Measurements from ENCODE around the gene EYS.

The EYS gene

GRCh38 chr6:64254558-64254957 lies 1452.5 kb downstream of the EYS start:
- H3K4me1 ChIP-seq (ENCODE audit: insufficient read depth, low read length, poor library complexity, severe bottlenecking): no peaks in the 10 kb centered on the region
- H3K4me2 ChIP-seq (ENCODE audit: low read depth, low read length, poor library complexity, severe bottlenecking): no peak overlapping the region
- H3K4me3 ChIP-seq (ENCODE audit: low read length, poor library complexity, severe bottlenecking): no peak overlapping the region
- no peaks in the 10 kb centered on the region for H3F3A ChIP-seq (ENCODE audit: low read depth)
- H2AFZ ChIP-seq (ENCODE audit: low read length): no peak overlapping the region
- H3K36me3 ChIP-seq (ENCODE audit: insufficient read depth, low read length): no peaks in the 10 kb centered on the region
- H3K9ac ChIP-seq (ENCODE audit: low read depth, low read length, poor library complexity, severe bottlenecking): no peak overlapping the region
- H3K9me3 ChIP-seq (ENCODE audit: insufficient read depth, low read depth, low read length): no peaks in the 10 kb centered on the region
- H3K9me2 ChIP-seq (replicated peaks; ENCODE audit: low read depth, low read length): no peaks in the 10 kb centered on the region
- no peaks in the 10 kb centered on the region for H3K27me3 ChIP-seq (ENCODE audit: insufficient read depth, low read length, poor library complexity, severe bottlenecking)
- H3K79me2 ChIP-seq (ENCODE audit: insufficient read depth, low read length): no peaks in the 10 kb centered on the region
- no peaks in the 10 kb centered on the region for H4K20me1 ChIP-seq (ENCODE audit: insufficient read depth, low read length, poor library complexity, severe bottlenecking)
- TF ChIP-seq, protein P1, sequence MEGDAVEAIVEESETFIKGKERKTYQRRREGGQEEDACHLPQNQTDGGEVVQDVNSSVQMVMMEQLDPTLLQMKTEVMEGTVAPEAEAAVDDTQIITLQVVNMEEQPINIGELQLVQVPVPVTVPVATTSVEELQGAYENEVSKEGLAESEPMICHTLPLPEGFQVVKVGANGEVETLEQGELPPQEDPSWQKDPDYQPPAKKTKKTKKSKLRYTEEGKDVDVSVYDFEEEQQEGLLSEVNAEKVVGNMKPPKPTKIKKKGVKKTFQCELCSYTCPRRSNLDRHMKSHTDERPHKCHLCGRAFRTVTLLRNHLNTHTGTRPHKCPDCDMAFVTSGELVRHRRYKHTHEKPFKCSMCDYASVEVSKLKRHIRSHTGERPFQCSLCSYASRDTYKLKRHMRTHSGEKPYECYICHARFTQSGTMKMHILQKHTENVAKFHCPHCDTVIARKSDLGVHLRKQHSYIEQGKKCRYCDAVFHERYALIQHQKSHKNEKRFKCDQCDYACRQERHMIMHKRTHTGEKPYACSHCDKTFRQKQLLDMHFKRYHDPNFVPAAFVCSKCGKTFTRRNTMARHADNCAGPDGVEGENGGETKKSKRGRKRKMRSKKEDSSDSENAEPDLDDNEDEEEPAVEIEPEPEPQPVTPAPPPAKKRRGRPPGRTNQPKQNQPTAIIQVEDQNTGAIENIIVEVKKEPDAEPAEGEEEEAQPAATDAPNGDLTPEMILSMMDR (conservative IDR thresholded peaks at IDR 0.05; ENCODE audit: low read length): no peak
- TF ChIP-seq EZH2phosphoT487 (IDR thresholded peaks at IDR 0.05; ENCODE audit: borderline replicate concordance): no peak

DNA sequence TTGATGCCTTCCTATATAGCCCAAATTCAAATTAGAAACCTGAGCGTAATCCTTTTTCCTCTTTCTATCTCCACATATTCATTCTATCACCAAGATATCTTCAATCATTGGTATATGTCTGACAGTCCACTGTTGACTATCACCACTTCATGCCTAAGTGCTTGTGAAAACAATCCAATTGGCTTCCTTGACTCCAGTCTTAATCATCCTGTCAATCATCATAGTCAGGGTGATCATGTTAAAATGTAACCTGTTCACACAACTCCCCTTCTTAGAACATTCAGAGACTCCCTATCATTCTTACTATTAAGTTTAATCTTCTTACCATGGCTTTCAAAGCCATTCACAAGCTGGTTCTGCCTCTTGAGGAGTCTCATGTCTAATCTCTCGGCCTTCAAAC lies 1454.8 kb downstream of the EYS start:
- Histone ChIP-seq H4K20me1 (ENCODE audit: insufficient read depth, low read length, poor library complexity, severe bottlenecking) (no peaks in the 10 kb centered on the region), H3K9me2 (replicated peaks; ENCODE audit: low read depth, low read length) (no peaks in the 10 kb centered on the region), H2AFZ (ENCODE audit: low read length) (no peak overlapping the region), H3K4me2 (ENCODE audit: low read depth, low read length, poor library complexity, severe bottlenecking) (no peak overlapping the region), H3K36me3 (ENCODE audit: insufficient read depth, low read length) (no peaks in the 10 kb centered on the region), H3K9me3 (ENCODE audit: insufficient read depth, low read depth, low read length) (no peaks in the 10 kb centered on the region), H3K9ac (ENCODE audit: low read depth, low read length, poor library complexity, severe bottlenecking) (no peak overlapping the region), H3F3A (ENCODE audit: low read depth) (no peaks in the 10 kb centered on the region), H3K79me2 (ENCODE audit: insufficient read depth, low read length) (no peaks in the 10 kb centered on the region), H3K4me3 (ENCODE audit: low read length, poor library complexity, severe bottlenecking) (no peak overlapping the region), H3K4me1 (ENCODE audit: insufficient read depth, low read length, poor library complexity, severe bottlenecking) (no peaks in the 10 kb centered on the region), H3K27me3 (ENCODE audit: insufficient read depth, low read length, poor library complexity, severe bottlenecking) (no peaks in the 10 kb centered on the region)
- TF ChIP-seq EZH2phosphoT487 (IDR thresholded peaks at IDR 0.05; ENCODE audit: borderline replicate concordance): no peak
- TF ChIP-seq, protein P1 (conservative IDR thresholded peaks at IDR 0.05; ENCODE audit: low read length): no peak

DNA sequence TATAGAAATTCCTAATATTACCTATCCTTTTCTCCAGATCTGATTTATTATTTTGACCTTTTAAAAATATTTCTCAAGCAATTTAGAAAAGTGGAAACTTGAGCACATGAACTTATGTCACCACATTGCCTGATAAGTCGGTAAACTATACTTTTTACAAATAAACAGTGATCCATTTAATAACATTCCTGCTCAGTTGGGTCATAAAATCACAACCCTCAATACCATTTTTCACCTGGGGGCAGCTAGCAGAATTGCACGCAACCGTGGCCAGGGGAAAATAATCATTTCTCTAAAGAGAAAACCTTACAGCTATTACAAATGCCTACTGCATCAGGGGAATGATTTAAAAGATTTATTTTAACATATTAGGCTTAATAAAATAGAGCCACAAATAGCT lies 1456.9 kb downstream of the EYS start:
- Histone ChIP-seq H2AFZ (ENCODE audit: low read length) (no peak overlapping the region), H3K4me3 (ENCODE audit: low read length, poor library complexity, severe bottlenecking) (no peak overlapping the region), H3K4me2 (ENCODE audit: low read depth, low read length, poor library complexity, severe bottlenecking) (no peak overlapping the region), H3K9ac (ENCODE audit: low read depth, low read length, poor library complexity, severe bottlenecking) (no peak overlapping the region), H3K36me3 (ENCODE audit: insufficient read depth, low read length) (no peaks in the 10 kb centered on the region), H4K20me1 (ENCODE audit: insufficient read depth, low read length, poor library complexity, severe bottlenecking) (no peaks in the 10 kb centered on the region), H3K27me3 (ENCODE audit: insufficient read depth, low read length, poor library complexity, severe bottlenecking) (no peaks in the 10 kb centered on the region), H3K9me3 (ENCODE audit: insufficient read depth, low read depth, low read length) (no peaks in the 10 kb centered on the region), H3K4me1 (ENCODE audit: insufficient read depth, low read length, poor library complexity, severe bottlenecking) (no peaks in the 10 kb centered on the region), H3K79me2 (ENCODE audit: insufficient read depth, low read length) (no peaks in the 10 kb centered on the region), H3F3A (ENCODE audit: low read depth) (no peaks in the 10 kb centered on the region), H3K9me2 (replicated peaks; ENCODE audit: low read depth, low read length) (no peaks in the 10 kb centered on the region)
- no peak for TF ChIP-seq EZH2phosphoT487 (IDR thresholded peaks at IDR 0.05; ENCODE audit: borderline replicate concordance)
- TF ChIP-seq, protein P1 (conservative IDR thresholded peaks at IDR 0.05; ENCODE audit: low read length): no peak; the same call in 1 of the 2 replicates

All from Loucy (cell line).